GM18868 (cell line): Measurements from ENCODE around the gene ZGRF1.
"Not testable (repeated sequence)": the region's sequence is repeated elsewhere in the genome, so short reads cannot be mapped to it uniquely, and the experiment has no call there.

ENCODE experiments used
- ATAC-seq: cut with Tn5 transposase; IDR thresholded peaks from one replicate; pipeline ENCODE4 v1.9.1; 2021; ENCODE audit warnings: mild to moderate bottlenecking, moderate library complexity; ENCODE audit not compliant: unreplicated experiment

The ZGRF1 gene

GRCh38 chr4:112645541-112646329 lies 9.0 kb upstream of the ZGRF1 start:
- no peak for ATAC-seq

GRCh38 chr4:112644595-112645535 lies 8.2 kb upstream of the ZGRF1 start:
- not testable (repeated sequence) for ATAC-seq

GRCh38 chr4:112642526-112642925 lies 5.8 kb upstream of the ZGRF1 start:
- no peak for ATAC-seq

GRCh38 chr4:112637552-112637866 lies 800 bp upstream of the ZGRF1 start:
- ATAC-seq, result no peak

DNA sequence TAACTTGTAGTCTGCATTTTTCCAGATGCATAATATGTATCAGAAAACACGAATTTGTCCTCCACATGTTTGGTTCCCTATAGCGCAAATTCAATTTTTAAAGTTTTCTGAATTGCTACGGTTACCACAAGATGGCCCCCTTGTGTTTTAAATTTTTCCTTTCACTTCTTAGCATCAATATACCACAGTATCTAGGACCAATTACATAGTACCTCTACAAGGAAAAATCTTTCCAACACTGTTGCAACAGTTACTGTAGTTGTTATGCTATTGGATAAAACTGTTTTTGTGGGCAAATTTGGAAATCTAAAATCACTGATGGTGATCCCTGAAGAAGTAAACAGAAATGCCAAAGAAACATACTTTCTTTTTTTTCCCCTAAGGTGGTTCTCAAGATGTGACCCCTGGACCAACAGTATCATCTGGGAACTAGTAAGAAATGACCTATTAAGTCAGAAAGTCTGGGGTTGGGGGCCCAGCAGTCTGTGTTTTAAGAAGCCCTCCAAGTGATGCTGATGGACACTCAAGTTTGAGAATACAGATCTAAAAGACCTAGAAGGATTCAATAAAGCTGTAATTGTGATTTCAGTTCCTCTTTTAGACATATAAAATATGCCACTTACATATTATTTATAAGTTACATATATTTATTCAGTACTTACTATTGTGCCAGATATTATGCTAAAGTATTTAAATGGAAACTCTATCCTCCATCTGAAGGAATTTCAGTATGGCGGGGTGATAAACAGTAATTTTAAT lies 3.1 kb downstream of the ZGRF1 start:
- no peak for ATAC-seq

DNA sequence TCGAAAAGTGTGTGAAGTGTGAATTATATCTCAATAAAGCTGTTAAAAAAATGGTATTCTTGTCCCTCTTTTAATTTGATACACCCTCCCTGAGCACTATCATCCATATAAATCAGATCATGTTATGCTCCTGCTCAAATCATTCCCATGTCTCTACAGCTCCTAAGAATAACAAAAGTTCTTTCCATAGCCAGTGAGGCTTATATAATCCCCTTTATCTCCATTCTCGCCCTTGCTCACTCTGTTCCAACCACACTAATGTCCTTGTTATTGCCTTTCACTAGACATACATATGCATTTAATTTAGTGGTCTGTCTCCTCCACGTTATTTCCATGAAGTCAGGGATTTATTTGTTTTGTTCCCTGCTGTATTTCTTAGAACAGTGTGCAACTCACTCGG lies 10.5 kb downstream of the ZGRF1 start:
- ATAC-seq, result no peak

DNA sequence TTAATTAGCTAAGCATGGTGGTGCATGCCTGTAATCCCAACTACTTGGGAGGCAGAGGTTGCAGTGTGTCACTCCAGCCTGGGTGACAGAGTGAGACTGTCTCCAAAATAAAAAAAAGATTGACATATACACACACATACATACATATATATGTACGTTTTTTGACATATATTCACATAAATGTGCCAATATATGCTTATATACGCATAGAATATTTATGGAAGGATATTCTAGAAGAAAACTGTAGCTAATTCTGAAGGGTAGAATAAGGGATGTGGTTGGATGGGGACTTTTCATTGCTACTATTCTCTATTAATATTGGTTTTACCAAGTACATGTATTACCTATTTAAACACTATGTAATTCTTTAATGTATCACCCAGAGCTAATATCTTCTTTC lies 19.7 kb downstream of the ZGRF1 start:
- no peak for ATAC-seq

GRCh38 chr4:112612814-112613213 lies 23.9 kb downstream of the ZGRF1 start:
- not testable (repeated sequence) for ATAC-seq

GRCh38 chr4:112604589-112604988 lies 32.1 kb downstream of the ZGRF1 start:
- ATAC-seq, result peak; percentile 85

- ATAC-seq, result no peak
Observed at GRCh38 chr4:112594993-112595392, 41.7 kb downstream of the ZGRF1 start.

DNA sequence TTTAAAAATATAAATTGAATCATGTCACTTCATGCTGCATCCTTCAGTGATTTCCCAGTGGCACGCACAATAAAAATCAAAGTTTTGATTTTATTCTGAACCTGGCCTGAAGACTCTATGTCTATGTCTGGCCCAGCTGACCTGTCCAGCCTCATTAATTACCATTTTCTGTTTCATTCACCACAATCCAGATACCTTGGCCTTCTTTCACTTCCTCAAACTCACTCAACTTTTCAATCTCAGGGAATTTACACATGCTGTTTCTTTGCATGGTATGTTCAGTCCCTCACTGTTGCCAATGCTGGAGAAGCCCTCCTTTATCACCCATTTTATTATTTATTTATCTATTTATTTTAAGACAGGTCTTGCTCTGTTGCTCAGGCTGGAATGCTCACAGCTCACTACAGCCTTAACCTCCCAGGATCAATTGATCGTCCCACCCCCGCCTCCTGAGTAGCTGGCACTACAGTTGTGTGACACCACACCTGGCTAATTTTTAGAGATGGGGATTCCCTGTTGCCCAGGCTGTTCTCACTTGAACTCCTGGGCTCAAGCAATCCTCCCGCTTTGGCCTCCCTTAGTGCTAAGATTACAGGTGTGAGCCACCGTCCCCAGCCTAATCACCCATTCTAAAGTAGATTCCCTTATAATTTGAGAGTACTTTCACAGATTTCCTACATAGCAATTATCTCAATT lies 43.1 kb downstream of the ZGRF1 start:
- ATAC-seq, result peak; percentile 86

GRCh38 chr4:112592717-112593116 lies 44.0 kb downstream of the ZGRF1 start:
- no peak for ATAC-seq

- no peak for ATAC-seq
Observed at GRCh38 chr4:112591593-112591992, 45.1 kb downstream of the ZGRF1 start.

GRCh38 chr4:112589206-112589605 lies 47.5 kb downstream of the ZGRF1 start:
- ATAC-seq, result no peak

DNA sequence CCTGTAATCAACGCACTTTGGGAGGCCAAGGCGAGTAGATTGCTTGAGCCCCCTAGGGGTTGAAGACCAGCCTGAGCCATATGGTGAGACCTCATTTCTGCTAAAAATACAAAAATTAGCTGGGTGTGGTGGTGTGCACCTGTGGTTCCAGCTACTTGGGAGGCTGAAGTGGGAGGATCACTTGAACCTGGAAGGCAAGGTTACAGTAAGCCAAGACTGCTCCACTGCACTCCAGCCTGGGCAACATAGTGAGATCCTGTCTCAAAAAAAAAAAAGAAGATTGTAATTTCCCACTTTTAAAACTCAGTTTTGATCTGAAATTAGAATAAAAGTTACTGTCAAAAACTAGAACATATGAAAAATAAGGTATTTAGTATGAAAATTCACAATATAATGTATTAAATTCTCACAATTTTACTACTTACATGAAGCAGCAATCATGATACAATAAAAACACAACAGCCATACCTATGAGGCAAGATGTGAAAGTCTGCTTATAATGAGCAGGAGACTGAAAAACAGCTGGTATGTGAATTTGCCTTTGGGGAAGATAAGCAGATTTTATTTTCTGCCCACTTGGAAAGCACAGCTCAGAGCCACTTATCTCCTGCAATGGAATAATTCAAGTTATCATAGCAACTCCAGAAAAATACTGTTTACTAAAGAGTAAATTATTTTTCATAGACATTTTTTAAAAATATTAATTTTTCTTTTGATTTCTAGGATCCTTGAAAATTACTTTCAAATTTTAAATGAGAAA lies 50.6 kb downstream of the ZGRF1 start:
- no peak for ATAC-seq

- no peak for ATAC-seq
Observed at GRCh38 chr4:112567536-112567935, 69.2 kb downstream of the ZGRF1 start.

GRCh38 chr4:112564706-112565270 lies 71.9 kb downstream of the ZGRF1 start:
- ATAC-seq, result no peak

DNA sequence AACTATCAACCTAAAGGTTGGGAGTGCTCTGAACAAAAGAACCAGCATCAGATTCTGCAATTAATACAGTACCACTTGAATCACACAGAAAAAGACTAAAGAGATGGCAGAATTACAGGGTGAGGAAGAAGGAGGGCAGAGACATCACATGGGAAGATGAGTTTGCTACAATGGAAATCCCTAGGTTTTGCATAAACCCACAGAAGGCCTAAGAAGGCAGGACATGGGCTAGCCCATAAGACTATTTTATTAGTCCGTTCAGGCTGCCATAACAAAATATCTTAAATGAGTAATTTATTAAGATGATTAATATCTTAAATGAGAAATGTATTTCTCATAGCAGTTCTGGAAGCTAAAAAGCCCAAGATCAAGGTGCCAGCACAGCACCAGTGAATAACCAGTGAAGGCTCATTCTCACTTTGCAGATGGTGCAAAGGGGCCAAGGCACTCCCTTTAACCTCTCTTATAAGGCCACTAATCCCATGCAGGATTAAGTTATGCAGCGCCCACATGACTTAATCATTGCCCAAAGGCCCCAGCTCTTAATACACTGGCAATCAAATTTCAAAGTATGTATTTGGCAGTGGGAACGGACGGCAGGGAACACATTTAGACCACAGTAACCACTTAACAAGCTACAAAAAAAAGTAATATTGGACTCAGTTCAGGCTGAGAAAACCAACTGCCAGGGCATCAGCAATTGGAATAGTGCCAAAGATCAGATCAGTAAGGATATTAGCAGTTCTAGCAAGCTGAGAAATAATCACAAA lies 73.1 kb downstream of the ZGRF1 start:
- ATAC-seq, result no peak
